Gastrocnemius medialis (tissue), 4 donors: ENCODE results near the gene TGM5.

ENCODE experiments used
- POLR2A ChIP-seq, 2 donors: fragments of 450-650 bp; IDR thresholded peaks; one replicate each; pipeline ENCODE4 v1.6.1; 2017; ENCODE audit warnings: antibody characterized with exemption in 2 of 2, mild to moderate bottlenecking in 2 of 2, moderate library complexity in 2 of 2
- TF ChIP-seq, protein P1 (sequence below), 5 experiments: fragments of 450-650 bp in 3 of 5; fragments of 200-600 bp in 2 of 5; sonication (generic) in 2 of 5; IDR thresholded peaks in 4 of 5; conservative IDR thresholded peaks in 1 of 5; 1 replicate in 4 of 5; 2 replicates in 1 of 5; pipeline ENCODE4 v1.5.1; 2016 to 2019; ENCODE audit warnings: antibody characterized with exemption in 5 of 5, mild to moderate bottlenecking in 3 of 5, moderate library complexity in 3 of 5

DNA sequence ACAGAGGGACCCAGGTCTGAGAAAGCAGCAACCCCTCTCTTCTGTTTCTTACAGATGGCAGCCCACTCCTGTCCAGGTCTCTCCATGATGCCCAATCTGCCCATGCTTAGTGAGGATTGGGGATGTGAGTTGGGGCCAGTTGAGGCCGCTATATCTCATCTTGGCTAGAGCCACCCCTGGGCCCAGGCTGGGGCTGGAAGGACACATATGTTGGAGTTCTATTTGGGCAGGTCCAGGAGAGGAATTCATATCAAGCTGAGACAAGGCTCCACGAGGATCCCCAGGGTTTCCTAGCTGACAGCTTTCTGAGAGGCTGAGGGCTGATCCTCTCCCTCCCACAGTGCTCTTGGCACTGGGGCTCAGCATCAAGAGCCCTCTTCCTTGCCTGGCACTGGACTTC is 11.4 kb downstream of the TGM5 start:
- TF ChIP-seq, protein P1, sequence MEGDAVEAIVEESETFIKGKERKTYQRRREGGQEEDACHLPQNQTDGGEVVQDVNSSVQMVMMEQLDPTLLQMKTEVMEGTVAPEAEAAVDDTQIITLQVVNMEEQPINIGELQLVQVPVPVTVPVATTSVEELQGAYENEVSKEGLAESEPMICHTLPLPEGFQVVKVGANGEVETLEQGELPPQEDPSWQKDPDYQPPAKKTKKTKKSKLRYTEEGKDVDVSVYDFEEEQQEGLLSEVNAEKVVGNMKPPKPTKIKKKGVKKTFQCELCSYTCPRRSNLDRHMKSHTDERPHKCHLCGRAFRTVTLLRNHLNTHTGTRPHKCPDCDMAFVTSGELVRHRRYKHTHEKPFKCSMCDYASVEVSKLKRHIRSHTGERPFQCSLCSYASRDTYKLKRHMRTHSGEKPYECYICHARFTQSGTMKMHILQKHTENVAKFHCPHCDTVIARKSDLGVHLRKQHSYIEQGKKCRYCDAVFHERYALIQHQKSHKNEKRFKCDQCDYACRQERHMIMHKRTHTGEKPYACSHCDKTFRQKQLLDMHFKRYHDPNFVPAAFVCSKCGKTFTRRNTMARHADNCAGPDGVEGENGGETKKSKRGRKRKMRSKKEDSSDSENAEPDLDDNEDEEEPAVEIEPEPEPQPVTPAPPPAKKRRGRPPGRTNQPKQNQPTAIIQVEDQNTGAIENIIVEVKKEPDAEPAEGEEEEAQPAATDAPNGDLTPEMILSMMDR (IDR thresholded peaks at IDR 0.05 in 4 of 5, conservative IDR thresholded peaks at IDR 0.05 in 1 of 5), result no peak
- TF ChIP-seq POLR2A (IDR thresholded peaks at IDR 0.05), result no peak
